H1 (cell line): Measurements from ENCODE around the gene B4GALNT3. TPM values are rescaled to one million over a fixed set of nuclear protein-coding genes. Genes with fewer than 3 reads are reported as not detected.

Experiments
- BACH1 ChIP-seq: IDR thresholded peaks from 2 replicates; pipeline ENCODE4 v1.6.1; 2012; ENCODE audit warnings: low read length, improper control_type of control experiment
- BCL11A ChIP-seq, 2 experiments: IDR thresholded peaks; one replicate each; pipeline ENCODE4 v1.6.1; 2011; ENCODE audit warnings: low read depth in 2 of 2, low read length in 2 of 2, mild to moderate bottlenecking in 2 of 2
- EP300 ChIP-seq, 2 experiments: IDR thresholded peaks; 1 replicate in 1 of 2; 2 replicates in 1 of 2; pipeline ENCODE4 v1.6.1; 2011 to 2012; ENCODE audit warnings: low read depth in 2 of 2, low read length in 2 of 2, mild to moderate bottlenecking in 2 of 2, borderline replicate concordance in 1 of 2, inconsistent platforms in 1 of 2, moderate library complexity in 1 of 2
- GTF2F1 ChIP-seq: IDR thresholded peaks from 2 replicates; pipeline ENCODE4 v1.6.1; 2012; ENCODE audit warnings: low read depth, low read length, improper control_type of control experiment, borderline replicate concordance
- RNF2 ChIP-seq: fragments of 200-900, 300-1000 bp; sonication (generic); IDR thresholded peaks from 2 replicates; pipeline ENCODE4 v1.7.1; 2016; ENCODE audit warnings: borderline replicate concordance, low read depth, mild to moderate bottlenecking, antibody characterized with exemption, low read length; ENCODE audit not compliant: poor library complexity, severe bottlenecking; ENCODE audit errors: missing control alignments
- RXRA ChIP-seq: IDR thresholded peaks from 2 replicates; pipeline ENCODE4 v1.6.1; 2011; ENCODE audit warnings: low read depth, mild to moderate bottlenecking, low read length, moderate library complexity; ENCODE audit not compliant: insufficient read depth
- SAP30 ChIP-seq: fragments of 300-600 bp; sonication (generic); IDR thresholded peaks from 2 replicates; pipeline ENCODE4 v1.7.1; 2012; ENCODE audit warnings: low read length, moderate library complexity, mild to moderate bottlenecking, inconsistent platforms; ENCODE audit not compliant: insufficient read depth, insufficient replicate concordance
- SIX5 ChIP-seq: IDR thresholded peaks from 2 replicates; pipeline ENCODE4 v1.6.1; 2011; ENCODE audit warnings: mild to moderate bottlenecking, low read depth, low read length
- YY1 ChIP-seq: IDR thresholded peaks from 2 replicates; pipeline ENCODE4 v1.6.1; 2011; ENCODE audit warnings: low read depth, mild to moderate bottlenecking, low read length
- polyA plus RNA-seq, 7 experiments: library from polyadenylated mRNA; depleted of rRNA in 3 of 7; stranded (reverse) in 5 of 7; unstranded in 2 of 7; fragments of >200 nt in 5 of 7; fragments of 200-250 nt in 2 of 7; gene quantifications; 1 replicate in 5 of 7; 2 replicates in 1 of 7; 4 replicates in 1 of 7; pipeline versions ENCODE4 v1.2.1 to v1.2.3, GENCODE V29; 2011 to 2013; ENCODE audit warnings: missing spikeins in 2 of 7, mixed read lengths in 2 of 7
- total RNA-seq: library from RNA; stranded (reverse); fragmentation: NEBNext Ultra II Directional; extraction: Animal tissue kit (Norgen Biotek cat#: 25700); gene quantifications from 2 replicates; pipeline ENCODE4 v1.2.1, GENCODE V29; 2021

Gene B4GALNT3
- total and polyA plus RNA-seq, 2 of the 8 experiments (the other 6 are each of a cell fraction or from before 2014, with no cell fraction given): 12.5 to 20.3 TPM

GRCh38 chr12:581746-582145, 122.0 kb downstream of the B4GALNT3 start (continued):
- TF ChIP-seq RXRA (no peak), YY1 (no peak), SIX5 (no peak), EP300 (IDR thresholded peaks at IDR 0.05; ENCODE audit: borderline replicate concordance in 1 of 2, low read depth in 2 of 2, low read length in 2 of 2) (no peak), BCL11A (IDR thresholded peaks at IDR 0.05; ENCODE audit: low read depth in 2 of 2, low read length in 2 of 2) (no peak), BACH1 (no peak), RNF2 (no peak), GTF2F1 (no peak), SAP30 (no peak)
